ENCODE data around the gene SHISA7. TPM values are rescaled to one million over a fixed set of nuclear protein-coding genes. Genes with fewer than 3 reads are reported as not detected.

Gene SHISA7
- polyA plus RNA-seq, 1 of the 3 experiments (the other 2 are of a cell fraction): 0.02 TPM

GRCh38 chr19:55472463-55472862 lies 29.4 kb upstream of the SHISA7 start:
- Histone ChIP-seq H3K27ac (ENCODE audit: low read depth in 2 of 2, low read length in 1 of 2) (no peak overlapping the region), H3K9ac (no peak overlapping the region), H3K9me3 (no peaks in the 10 kb centered on the region), H3K27me3 (ENCODE audit: insufficient read depth) (no peaks in the 10 kb centered on the region), H3K4me3 (ENCODE audit: low read depth in 2 of 2, low read length in 1 of 2) (no peak overlapping the region), H3K4me1 (ENCODE audit: control insufficient read depth in 1 of 2, insufficient read depth in 2 of 2, low read depth in 1 of 2, low read length in 1 of 2) (peaks cover 5 to 6% of the 10 kb centered on the region in 2 experiments; a peak in 2 of 4 replicates), H3F3A (replicated peaks; ENCODE audit: insufficient read depth) (peaks cover 11% of the 10 kb centered on the region), H2AFZ (ENCODE audit: low read depth) (peak overlapping the region; percentile 23; the same call in 1 of the 2 replicates), H3K9me2 (no peaks in the 10 kb centered on the region), H3K79me2 (ENCODE audit: insufficient read depth) (peaks cover 3% of the 10 kb centered on the region; the same call in 1 of the 2 replicates), H3K36me3 (replicated peaks in 1 of 2; ENCODE audit: control insufficient read depth in 1 of 2, insufficient read depth in 2 of 2, low read length in 1 of 2) (no peaks in the 10 kb centered on the region), H4K20me1 (ENCODE audit: insufficient read depth) (no peaks in the 10 kb centered on the region), H3K4me2 (no peak overlapping the region)
- WGBS (ENCODE audit: low lambda C conversion rate): 89% methylated on average over 5 of the region's 8 CpGs
- POLR2A ChIA-PET: no interaction called here
- TF ChIP-seq ELF1 (IDR thresholded peaks at IDR 0.05) (peak; percentile 64), RCOR1 (IDR thresholded peaks at IDR 0.05; ENCODE audit: low read length) (no peak), GABPA (IDR thresholded peaks at IDR 0.05; ENCODE audit: low read depth) (peak; percentile 78), IRF3 (IDR thresholded peaks at IDR 0.05; ENCODE audit: low read depth, low read length) (no peak)
- CTCF ChIA-PET: no interaction called here
- no peak for DNase-seq

DNA sequence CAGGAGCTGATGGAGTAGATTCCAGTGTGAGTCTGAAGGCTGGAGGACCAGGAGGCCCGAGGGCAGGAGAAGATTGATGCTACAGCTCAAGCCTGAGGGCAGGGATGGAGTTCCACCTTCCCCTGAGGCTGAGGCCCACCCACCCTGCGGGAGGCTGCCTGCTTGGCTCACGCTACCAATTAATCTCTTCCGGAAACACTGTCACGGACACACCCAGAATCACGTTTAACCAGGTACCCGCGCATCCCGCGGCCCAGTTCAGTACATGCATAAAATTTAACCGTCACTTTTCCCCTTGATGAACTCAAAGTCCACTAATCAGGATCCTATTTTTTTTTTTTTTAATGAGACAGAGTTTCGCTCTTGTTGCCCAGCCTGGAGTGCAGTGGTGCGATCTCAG lies 28.2 kb upstream of the SHISA7 start:
- Histone ChIP-seq H3K9ac (no peak overlapping the region), H3K9me3 (no peaks in the 10 kb centered on the region), H3K79me2 (ENCODE audit: insufficient read depth) (no peaks in the 10 kb centered on the region), H3K9me2 (no peaks in the 10 kb centered on the region), H3K27me3 (ENCODE audit: insufficient read depth) (no peaks in the 10 kb centered on the region), H4K20me1 (ENCODE audit: insufficient read depth) (no peaks in the 10 kb centered on the region), H2AFZ (ENCODE audit: low read depth) (no peak overlapping the region), H3K4me3 (ENCODE audit: low read depth in 2 of 2, low read length in 1 of 2) (no peak overlapping the region), H3K4me2 (no peak overlapping the region), H3F3A (replicated peaks; ENCODE audit: insufficient read depth) (peaks cover 17% of the 10 kb centered on the region), H3K36me3 (replicated peaks in 1 of 2; ENCODE audit: control insufficient read depth in 1 of 2, insufficient read depth in 2 of 2, low read length in 1 of 2) (no peaks in the 10 kb centered on the region), H3K27ac (ENCODE audit: low read depth in 2 of 2, low read length in 1 of 2) (no peak overlapping the region), H3K4me1 (ENCODE audit: control insufficient read depth in 1 of 2, insufficient read depth in 2 of 2, low read depth in 1 of 2, low read length in 1 of 2) (peaks cover 5 to 6% of the 10 kb centered on the region in 2 experiments; a peak in 2 of 4 replicates)
- no peak for DNase-seq
- TF ChIP-seq RAD21 (IDR thresholded peaks at IDR 0.05; ENCODE audit: low read length): no peak
- no peak for TF ChIP-seq GATA2 (CRISPR knock-in tag; IDR thresholded peaks at IDR 0.05)
- TF ChIP-seq SIN3A (IDR thresholded peaks at IDR 0.05; ENCODE audit: borderline replicate concordance, low read depth, low read length): no peak
- no peak for TF ChIP-seq MXI1 (IDR thresholded peaks at IDR 0.05; ENCODE audit: low read depth, low read length)
- TF ChIP-seq POLR2AphosphoS5 (IDR thresholded peaks at IDR 0.05; ENCODE audit: low read depth, low read length): no peak
- 89% methylated on average over 12 of the region's 13 CpGs for WGBS (ENCODE audit: low lambda C conversion rate)
- ChIA-PET POLR2A (no interaction called here), CTCF (interaction anchor here (1.4 kb wide), 1 partner anchor 33 kb away, joined by 12 read pairs; no protein-coding TSS in a partner anchor)

GRCh38 chr19:55468054-55468393 lies 24.9 kb upstream of the SHISA7 start:
- Histone ChIP-seq H2AFZ (ENCODE audit: low read depth) (0 out of 2 replicates have a peak overlapping the region, but pooled peaks have one; percentile 73), H4K20me1 (ENCODE audit: insufficient read depth) (no peaks in the 10 kb centered on the region), H3K79me2 (ENCODE audit: insufficient read depth) (no peaks in the 10 kb centered on the region), H3K9me2 (no peaks in the 10 kb centered on the region), H3K36me3 (replicated peaks in 1 of 2; ENCODE audit: control insufficient read depth in 1 of 2, insufficient read depth in 2 of 2, low read length in 1 of 2) (no peaks in the 10 kb centered on the region), H3K9ac (no peak overlapping the region), H3K9me3 (no peaks in the 10 kb centered on the region), H3K27ac (ENCODE audit: low read depth in 2 of 2, low read length in 1 of 2) (no peak overlapping the region), H3K4me3 (ENCODE audit: low read depth in 2 of 2, low read length in 1 of 2) (peak overlapping the region in 1 of 2 experiments; percentile 33; a peak in 1 of 4 replicates), H3K27me3 (ENCODE audit: insufficient read depth) (no peaks in the 10 kb centered on the region), H3K4me1 (ENCODE audit: control insufficient read depth in 1 of 2, insufficient read depth in 2 of 2, low read depth in 1 of 2, low read length in 1 of 2) (peaks cover 0 to 3% of the 10 kb centered on the region in 2 experiments; a peak in 2 of 4 replicates), H3F3A (replicated peaks; ENCODE audit: insufficient read depth) (peaks cover 10% of the 10 kb centered on the region), H3K4me2 (peak overlapping the region; percentile 26)
- ChIA-PET CTCF (interaction anchor here (0.7 to 4.9 kb wide), 33 partner anchors 8 to 341 kb away, joined by 3 to 81 read pairs (median 5); partner anchors contain the start of genes DNAAF3, NAT14, SHISA7 and TMEM238), POLR2A (interaction anchor here (1.5 to 1.6 kb wide), 3 partner anchors 8 to 36 kb away, joined by 3 to 5 read pairs (median 4); partner anchors contain the start of genes NAT14 and ZNF628)
- WGBS (ENCODE audit: low lambda C conversion rate): 22% methylated on average over 4 of the region's 4 CpGs
- no peak for DNase-seq
- TF ChIP-seq FOXJ3 (CRISPR knock-in tag; IDR thresholded peaks at IDR 0.05): no peak
- TF ChIP-seq TCF12 (IDR thresholded peaks at IDR 0.05): no peak
- no peak for TF ChIP-seq GATA2 (CRISPR knock-in tag; IDR thresholded peaks at IDR 0.05)
- TF ChIP-seq TEAD4 (IDR thresholded peaks at IDR 0.05; ENCODE audit: borderline replicate concordance, insufficient read depth): no peak
- TF ChIP-seq MEF2A (IDR thresholded peaks at IDR 0.05; ENCODE audit: borderline replicate concordance, low read depth): no peak
- no peak for TF ChIP-seq RXRA (IDR thresholded peaks at IDR 0.05; ENCODE audit: borderline replicate concordance, low read depth)
- TF ChIP-seq NFIC (IDR thresholded peaks at IDR 0.05; ENCODE audit: borderline replicate concordance): no peak
- TF ChIP-seq RCOR1 (IDR thresholded peaks at IDR 0.05; ENCODE audit: low read length): no peak
- TF ChIP-seq, protein P1, sequence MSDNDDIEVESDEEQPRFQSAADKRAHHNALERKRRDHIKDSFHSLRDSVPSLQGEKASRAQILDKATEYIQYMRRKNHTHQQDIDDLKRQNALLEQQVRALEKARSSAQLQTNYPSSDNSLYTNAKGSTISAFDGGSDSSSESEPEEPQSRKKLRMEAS (IDR thresholded peaks at IDR 0.05; ENCODE audit: low read depth): no peak
- no peak for TF ChIP-seq FOSL2 (IDR thresholded peaks at IDR 0.05; ENCODE audit: borderline replicate concordance, low read depth)
- TF ChIP-seq SMC3 (IDR thresholded peaks at IDR 0.05; ENCODE audit: low read depth, low read length): no peak
- TF ChIP-seq SIN3A (IDR thresholded peaks at IDR 0.05; ENCODE audit: borderline replicate concordance, low read depth, low read length): no peak
- no peak for TF ChIP-seq NRF1 (IDR thresholded peaks at IDR 0.05; ENCODE audit: low read depth, low read length)
- TF ChIP-seq RAD21 (IDR thresholded peaks at IDR 0.05; ENCODE audit: low read length): no peak
- TF ChIP-seq GABPA (IDR thresholded peaks at IDR 0.05; ENCODE audit: low read depth): no peak
